Fibroblast of peridontal ligament (primary cell): ENCODE results near the gene BMS1.
"Not testable (repeated sequence)": the region's sequence is repeated elsewhere in the genome, so short reads cannot be mapped to it uniquely, and the experiment has no call there.

Experiments
- DNase-seq: peaks from one replicate; pipeline ENCODE4 v3.0.0-alpha.2; 2010; ENCODE audit errors: extremely low read depth

The BMS1 gene

GRCh38 chr10:42795701-42796100 lies 13.1 kb downstream of the BMS1 start:
- no peak for DNase-seq

- DNase-seq = no peak
Observed at GRCh38 chr10:42801135-42801534, 18.5 kb downstream of the BMS1 start.

GRCh38 chr10:42802876-42803275 lies 20.3 kb downstream of the BMS1 start:
- DNase-seq = no peak

- no peak for DNase-seq
Observed at GRCh38 chr10:42809676-42810075, 27.1 kb downstream of the BMS1 start.

GRCh38 chr10:42812028-42812427 lies 29.4 kb downstream of the BMS1 start:
- no peak for DNase-seq

GRCh38 chr10:42813989-42814687 lies 31.5 kb downstream of the BMS1 start:
- DNase-seq = peak; percentile 74

- not testable (repeated sequence) for DNase-seq
Observed at GRCh38 chr10:42816334-42816733, 33.7 kb downstream of the BMS1 start.

GRCh38 chr10:42816912-42817311 lies 34.3 kb downstream of the BMS1 start:
- DNase-seq = no peak

- DNase-seq = not testable (repeated sequence)
Observed at GRCh38 chr10:42817417-42817816, 34.8 kb downstream of the BMS1 start.

- DNase-seq = not testable (repeated sequence)
Observed at GRCh38 chr10:42826759-42827158, 44.2 kb downstream of the BMS1 start.

- no peak for DNase-seq
Observed at GRCh38 chr10:42827201-42827600, 44.6 kb downstream of the BMS1 start.

GRCh38 chr10:42828391-42828790 lies 45.8 kb downstream of the BMS1 start:
- DNase-seq = not testable (repeated sequence)

GRCh38 chr10:42830237-42830636 lies 47.6 kb downstream of the BMS1 start:
- no peak for DNase-seq

GRCh38 chr10:42836096-42836495 lies 53.5 kb downstream of the BMS1 start:
- no peak for DNase-seq

GRCh38 chr10:42836771-42837468 lies 54.3 kb downstream of the BMS1 start:
- peak; percentile 18 for DNase-seq

- DNase-seq = not testable (repeated sequence)
Observed at GRCh38 chr10:42844810-42845209, 62.2 kb downstream of the BMS1 start.

GRCh38 chr10:42847261-42847660 lies 64.7 kb downstream of the BMS1 start:
- not testable (repeated sequence) for DNase-seq

- DNase-seq = no peak
Observed at GRCh38 chr10:42850931-42851330, 68.3 kb downstream of the BMS1 start.

GRCh38 chr10:42859256-42859655 lies 76.7 kb downstream of the BMS1 start:
- DNase-seq = no peak

- DNase-seq = not testable (repeated sequence)
Observed at GRCh38 chr10:42860016-42860415, 77.4 kb downstream of the BMS1 start.

GRCh38 chr10:42862801-42863200 lies 80.2 kb downstream of the BMS1 start:
- DNase-seq = not testable (repeated sequence)

GRCh38 chr10:42864575-42864974 lies 82.0 kb downstream of the BMS1 start:
- DNase-seq = peak; percentile 2

GRCh38 chr10:42865716-42866114 lies 83.1 kb downstream of the BMS1 start:
- no peak for DNase-seq
